Measurements from ENCODE around the gene HIPK2. TPM values are rescaled to one million over a fixed set of nuclear protein-coding genes. Genes with fewer than 3 reads are reported as not detected.

The HIPK2 gene
- total and polyA plus RNA-seq, 7 donors, result 18.1 to 166 (median 78.5) TPM

- peaks cover 10 to 100% of the 10 kb centered on the region in 2 donors for H3K36me3 ChIP-seq (ENCODE audit: insufficient read depth in 1 of 2, low read depth in 1 of 2)
- 84 to 95% (median 91%) methylated on average over 1 of the region's 1 CpG for WGBS, 3 donors
- TF ChIP-seq CTCF (IDR thresholded peaks at IDR 0.05), result no peak
- no peaks in the 10 kb centered on the region for H3K9me3 ChIP-seq
- ATAC-seq (no peak), DNase-seq (no peak)
- H3K4me1 ChIP-seq, result no peaks in the 10 kb centered on the region
- no peak overlapping the region for H3K27ac ChIP-seq
- H3K4me3 ChIP-seq, result no peak overlapping the region
- H3K27me3 ChIP-seq (ENCODE audit: insufficient read depth in 3 of 3, low read length in 2 of 3), result no peaks in the 10 kb centered on the region
- intact Hi-C loops (cut with DNase I), result loop anchor here in 1 of 2 donors (5.0 kb wide), 1 partner anchor 130 kb away; no protein-coding TSS in a partner anchor
These were observed 151.0 kb downstream of the HIPK2 start for GRCh38 chr7:139626817-139627216.

- Histone ChIP-seq H3K27me3 (ENCODE audit: insufficient read depth in 3 of 3, low read length in 2 of 3) (no peaks in the 10 kb centered on the region), H3K9me3 (no peaks in the 10 kb centered on the region), H3K27ac (no peak overlapping the region), H3K4me1 (no peaks in the 10 kb centered on the region), H3K4me3 (no peak overlapping the region), H3K36me3 (ENCODE audit: insufficient read depth in 1 of 2, low read depth in 1 of 2) (peaks cover 6 to 95% of the 10 kb centered on the region in 2 donors)
- TF ChIP-seq CTCF (IDR thresholded peaks at IDR 0.05), result no peak
- intact Hi-C loops (cut with DNase I), result loop anchor here (2.0 to 5.0 kb wide), 2 partner anchors 123 to 379 kb away; no protein-coding TSS in a partner anchor
- no peak for DNase-seq
- no peak for ATAC-seq
- 89 to 97% (median 95%) methylated on average over 4 of the region's 4 CpGs for WGBS, 3 donors
These were observed 154.3 kb downstream of the HIPK2 start for GRCh38 chr7:139623518-139623917.

- intact Hi-C loops (cut with DNase I), result loop anchor here (5.0 kb wide), 1 partner anchor 381 kb away; no protein-coding TSS in a partner anchor
- Histone ChIP-seq H3K4me1 (no peaks in the 10 kb centered on the region), H3K9me3 (no peaks in the 10 kb centered on the region), H3K27me3 (ENCODE audit: insufficient read depth in 3 of 3, low read length in 2 of 3) (no peaks in the 10 kb centered on the region), H3K36me3 (ENCODE audit: insufficient read depth in 1 of 2, low read depth in 1 of 2) (peaks cover 3 to 95% of the 10 kb centered on the region in 2 donors), H3K4me3 (no peak overlapping the region), H3K27ac (no peak overlapping the region)
- ATAC-seq, result peak; percentile 78 to 87 (median 82)
- WGBS, 3 donors, result 85 to 87% (median 86%) methylated on average over 10 of the region's 10 CpGs
- TF ChIP-seq CTCF (IDR thresholded peaks at IDR 0.05), result peak; percentile 70
- DNase-seq, result peak; percentile 34 to 73
These were observed 157.0 kb downstream of the HIPK2 start for GRCh38 chr7:139620676-139621344.

GRCh38 chr7:139619367-139619657, 158.5 kb downstream of the HIPK2 start:
- ATAC-seq (no peak), DNase-seq (no peak)
- H3K36me3 ChIP-seq (ENCODE audit: insufficient read depth in 1 of 2, low read depth in 1 of 2), result peaks cover 0 to 95% of the 10 kb centered on the region in 2 donors
- no peaks in the 10 kb centered on the region for H3K9me3 ChIP-seq
- no peak overlapping the region for H3K27ac ChIP-seq
- H3K4me1 ChIP-seq, result no peaks in the 10 kb centered on the region
- H3K4me3 ChIP-seq, result no peak overlapping the region
- no peaks in the 10 kb centered on the region for H3K27me3 ChIP-seq (ENCODE audit: insufficient read depth in 3 of 3, low read length in 2 of 3)
- 57 to 72% (median 71%) methylated on average over 1 of the region's 1 CpG for WGBS, 3 donors
- intact Hi-C loops (cut with DNase I), result no loop called here
- TF ChIP-seq CTCF (IDR thresholded peaks at IDR 0.05), result no peak

Data from psoas muscle (tissue), 8 donors.